Cardiac fibroblast (primary cell): ENCODE data around the gene MAGIX.
A peak's percentile ranks its signal among the peaks of the same experiment; 100 is the strongest.

Experiments used
- DNase-seq, 2 donors: peaks; one replicate each; pipeline versions ENCODE4 v3.0.0 to v3.0.0-alpha.2; 2010; ENCODE audit warnings: low read depth in 2 of 2
- H3K4me3 ChIP-seq, 2 donors: replicated peaks in 1 of 2; 1 replicate in 1 of 2; 2 replicates in 1 of 2; pipeline ENCODE4 v1.5.1; 2011; ENCODE audit warnings: low read depth in 2 of 2, low read length in 2 of 2, mild to moderate bottlenecking in 2 of 2, moderate library complexity in 1 of 2
- TF ChIP-seq, protein P1 (sequence below): IDR thresholded peaks from one replicate; pipeline ENCODE4 v1.5.1; 2011; ENCODE audit warnings: low read depth, mild to moderate bottlenecking, low read length, inconsistent platforms

The MAGIX gene

DNA sequence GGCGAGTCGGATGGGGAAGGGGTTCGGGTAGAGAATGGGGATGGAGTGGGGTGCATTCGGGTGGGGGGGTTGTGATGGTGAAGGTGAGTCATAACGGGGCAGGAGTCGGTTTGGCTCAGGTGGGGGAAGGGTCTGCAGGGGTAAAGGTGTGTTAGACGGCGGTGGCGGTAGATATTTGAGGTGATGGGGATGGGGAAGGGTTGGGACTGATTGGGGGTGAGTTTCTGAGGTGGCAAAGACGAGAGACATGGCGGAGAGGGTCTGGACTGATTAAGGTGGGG lies 36.7 kb downstream of the MAGIX start:
- no peak overlapping the region for H3K4me3 ChIP-seq
- DNase-seq: no peak
- TF ChIP-seq, protein P1, sequence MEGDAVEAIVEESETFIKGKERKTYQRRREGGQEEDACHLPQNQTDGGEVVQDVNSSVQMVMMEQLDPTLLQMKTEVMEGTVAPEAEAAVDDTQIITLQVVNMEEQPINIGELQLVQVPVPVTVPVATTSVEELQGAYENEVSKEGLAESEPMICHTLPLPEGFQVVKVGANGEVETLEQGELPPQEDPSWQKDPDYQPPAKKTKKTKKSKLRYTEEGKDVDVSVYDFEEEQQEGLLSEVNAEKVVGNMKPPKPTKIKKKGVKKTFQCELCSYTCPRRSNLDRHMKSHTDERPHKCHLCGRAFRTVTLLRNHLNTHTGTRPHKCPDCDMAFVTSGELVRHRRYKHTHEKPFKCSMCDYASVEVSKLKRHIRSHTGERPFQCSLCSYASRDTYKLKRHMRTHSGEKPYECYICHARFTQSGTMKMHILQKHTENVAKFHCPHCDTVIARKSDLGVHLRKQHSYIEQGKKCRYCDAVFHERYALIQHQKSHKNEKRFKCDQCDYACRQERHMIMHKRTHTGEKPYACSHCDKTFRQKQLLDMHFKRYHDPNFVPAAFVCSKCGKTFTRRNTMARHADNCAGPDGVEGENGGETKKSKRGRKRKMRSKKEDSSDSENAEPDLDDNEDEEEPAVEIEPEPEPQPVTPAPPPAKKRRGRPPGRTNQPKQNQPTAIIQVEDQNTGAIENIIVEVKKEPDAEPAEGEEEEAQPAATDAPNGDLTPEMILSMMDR: no peak

DNA sequence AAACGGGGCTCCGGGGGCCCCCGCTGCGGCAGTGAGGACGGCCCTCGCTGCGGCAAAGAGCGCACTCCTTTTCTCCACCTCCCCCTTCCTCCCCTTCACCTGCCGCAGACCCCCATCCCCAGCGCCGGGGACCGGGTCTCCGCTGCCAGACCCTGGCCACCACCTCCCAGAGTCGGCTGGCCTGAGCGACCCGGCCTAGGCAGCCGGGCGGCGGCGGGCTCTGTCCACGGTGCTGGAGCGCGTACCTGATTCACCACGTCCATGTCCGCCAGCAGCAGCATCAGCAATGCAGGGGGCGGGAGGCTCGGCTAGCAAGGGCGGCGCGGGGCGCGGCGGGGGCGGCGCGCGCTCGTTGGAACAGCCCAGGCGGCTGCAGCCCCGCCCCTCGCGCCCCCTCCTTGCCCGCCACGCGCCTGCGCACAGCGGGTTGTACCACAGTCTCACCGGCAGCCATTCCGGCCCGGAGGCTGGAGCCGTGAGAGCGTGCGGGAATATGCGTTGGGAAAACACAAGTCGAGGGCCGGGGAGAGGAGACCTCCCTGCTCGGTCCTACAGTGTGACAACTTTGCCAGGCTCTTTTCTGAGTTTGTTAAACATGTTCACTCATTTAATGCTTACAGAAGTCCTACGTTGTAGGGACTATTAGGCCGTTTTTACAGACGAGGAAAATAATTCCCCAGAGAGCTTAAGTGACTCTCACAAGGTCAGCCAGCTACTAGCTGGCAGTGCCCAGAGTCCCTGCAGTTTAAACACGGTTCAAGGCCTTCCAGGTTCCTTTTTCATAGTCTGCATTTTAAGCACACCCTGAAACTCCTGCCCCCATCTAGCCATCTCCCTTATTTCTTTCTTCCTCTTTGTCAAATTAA lies 37.6 kb downstream of the MAGIX start, which contains the start of gene SYP:
Gene SYP, minus strand, starts transcription at position 288 of the 866 bp plus-strand sequence. Its CDS starts 7 bp downstream, at position 281.
- H3K4me3 ChIP-seq: peak within 1 kb of the TSS in 1 of 2 donors; percentile 14

DNA sequence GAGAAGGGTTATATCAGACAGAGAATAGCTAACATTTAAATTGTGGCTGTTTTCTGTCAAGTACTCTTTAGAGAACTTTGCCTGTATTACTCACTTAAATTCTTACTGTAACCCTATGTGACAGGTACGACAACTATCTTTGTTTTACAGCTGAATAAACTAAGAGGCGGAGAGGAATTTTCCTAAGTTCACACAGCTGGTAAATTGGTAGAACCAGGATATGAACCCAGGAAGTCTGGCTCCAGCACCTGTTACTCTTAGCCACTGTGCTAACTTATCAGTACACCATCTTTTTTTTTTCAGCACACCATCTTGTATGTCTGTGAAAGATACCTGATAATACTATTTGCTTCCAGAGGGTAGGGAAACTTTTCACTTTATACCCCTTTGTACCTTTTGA lies 39.5 kb downstream of the MAGIX start:
- TF ChIP-seq, protein P1: no peak

More for the DNA sequence above, 37.6 kb downstream of the MAGIX start, which contains the start of gene SYP:
- peak; percentile 85 to 91 for DNase-seq
- TF ChIP-seq, protein P1: no peak

DNA sequence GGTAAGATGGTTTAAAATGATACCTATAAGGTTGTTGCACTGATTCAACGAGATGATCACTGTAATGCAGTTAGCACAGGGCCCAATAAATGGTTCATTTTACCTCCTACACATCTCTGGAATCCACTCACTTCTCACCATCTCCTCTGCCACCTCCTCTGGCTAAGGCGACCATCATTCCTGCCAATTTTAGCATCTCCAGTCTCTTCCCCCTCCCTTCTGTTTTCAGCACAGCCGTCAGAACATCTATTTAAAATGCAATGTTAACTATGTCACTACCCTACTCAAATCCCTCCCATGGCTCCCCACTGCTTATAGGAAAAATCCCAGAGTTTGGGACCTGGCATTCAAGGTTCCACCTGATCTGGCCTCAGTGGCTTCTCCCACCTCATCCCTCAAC lies 41.0 kb downstream of the MAGIX start:
- H3K4me3 ChIP-seq: no peak overlapping the region
- TF ChIP-seq, protein P1: no peak
- no peak for DNase-seq

More for the DNA sequence above, 39.5 kb downstream of the MAGIX start:
- no peak overlapping the region for H3K4me3 ChIP-seq
- DNase-seq: no peak

DNA sequence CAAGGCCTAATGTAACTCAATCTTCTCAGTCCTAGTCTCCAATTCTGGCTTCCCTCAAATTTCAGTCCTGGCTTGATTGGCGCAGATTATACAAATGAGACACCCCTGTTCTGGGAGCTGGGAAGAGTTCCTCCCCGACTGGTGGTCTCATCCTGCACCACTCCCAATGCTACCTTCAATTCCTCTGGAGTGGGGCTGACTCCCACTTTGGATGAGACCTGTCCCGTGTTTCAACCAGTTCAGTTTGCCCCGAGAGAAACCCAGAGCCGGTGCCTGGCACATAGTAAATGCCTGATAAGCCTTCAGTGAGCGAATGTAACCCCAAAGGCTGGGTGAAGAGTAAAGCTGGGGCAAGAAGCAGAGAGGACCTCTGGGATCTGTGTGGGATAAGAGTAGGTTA lies 41.5 kb downstream of the MAGIX start:
- no peak for DNase-seq
- H3K4me3 ChIP-seq: no peak overlapping the region
- TF ChIP-seq, protein P1: no peak

DNA sequence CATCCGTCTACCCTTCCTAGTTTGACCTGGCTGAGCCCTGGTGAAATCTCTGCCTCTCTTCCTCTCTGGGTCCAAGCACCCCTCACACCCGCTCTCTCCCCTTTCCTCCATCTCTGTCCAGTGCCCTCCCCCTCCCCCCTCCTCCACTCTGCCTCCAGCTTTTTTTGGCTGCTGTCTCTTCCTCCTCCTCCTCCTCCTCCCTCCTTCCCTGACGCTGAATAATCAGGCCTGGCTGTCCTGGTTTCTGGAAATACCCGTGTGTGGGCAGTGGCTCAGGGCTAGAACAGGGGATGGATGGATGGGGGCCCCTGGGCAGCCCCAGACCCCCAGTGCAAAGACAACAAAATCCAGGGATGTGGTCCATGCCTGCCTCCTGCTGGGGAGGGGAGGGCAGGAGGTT lies 42.2 kb downstream of the MAGIX start:
- no peak overlapping the region for H3K4me3 ChIP-seq
- TF ChIP-seq, protein P1: no peak
- DNase-seq: no peak
